ENCODE results near the gene TSR3.

TSR3 gene

GRCh38 chr16:1308036-1308976, 43.4 kb downstream of the TSR3 start:
- DNase-seq (ENCODE audit: low spot score), result peak; percentile 38

GRCh38 chr16:1306334-1306733, 45.3 kb downstream of the TSR3 start:
- DNase-seq (ENCODE audit: low spot score), result no peak

GRCh38 chr16:1305823-1306222, 45.9 kb downstream of the TSR3 start:
- DNase-seq (ENCODE audit: low spot score), result no peak

GRCh38 chr16:1301562-1301961, 50.1 kb downstream of the TSR3 start:
- DNase-seq (ENCODE audit: low spot score), result no peak

GRCh38 chr16:1300664-1301476, 50.8 kb downstream of the TSR3 start:
- peak; percentile 80 for DNase-seq (ENCODE audit: low spot score)

- DNase-seq (ENCODE audit: low spot score), result no peak
These were observed 51.8 kb downstream of the TSR3 start for GRCh38 chr16:1299868-1300203.

Measured in HuH-7 (cell line).